PC-3 (cell line): ENCODE data around the gene OCA2.

ENCODE experiments used
- CTCF ChIP-seq: fragments of 300-600 bp; sonication (generic); conservative IDR thresholded peaks from 2 replicates; pipeline ENCODE4 v1.5.1; 2017; ENCODE audit warnings: antibody characterized with exemption, low read depth, mild to moderate bottlenecking, low read length
- EZH2 ChIP-seq: fragments of 300-600 bp; sonication (generic); IDR thresholded peaks from one replicate; pipeline ENCODE4 v1.6.1; 2017; ENCODE audit warnings: antibody characterized with exemption, mild to moderate bottlenecking, low read length; ENCODE audit not compliant: unreplicated experiment
- EZH2phosphoT487 ChIP-seq: fragments of 300-600 bp; sonication (generic); IDR thresholded peaks from 2 replicates; pipeline ENCODE4 v1.6.1; 2018; ENCODE audit warnings: mild to moderate bottlenecking, antibody characterized with exemption, low read length, borderline replicate concordance

- TF ChIP-seq CTCF (no peak), EZH2phosphoT487 (no peak), EZH2 (no peak)
These were observed 125.2 kb downstream of the OCA2 start for GRCh38 chr15:27973886-27974285.
